SU-DHL-6 (cell line): ENCODE results near the gene ILRUN.

Experiments used
- H2AFZ ChIP-seq: fragments of 200-600 bp; sonication (generic); 2 replicates; pipeline ENCODE4 v1.6.1; 2014; ENCODE audit warnings: low read depth, mild to moderate bottlenecking, moderate library complexity, mixed read lengths, antibody characterized with exemption, low read length; ENCODE audit not compliant: severe bottlenecking
- H3F3A ChIP-seq: fragments of 200-600 bp; shearing (Covaris generic); 2 replicates; pipeline ENCODE4 v1.6.0; 2016; ENCODE audit warnings: antibody characterized with exemption, mild to moderate bottlenecking; ENCODE audit not compliant: insufficient read depth
- H3K27ac ChIP-seq: fragments of 200-600 bp; sonication (generic); 2 replicates; pipeline ENCODE4 v1.5.1; 2016; ENCODE audit warnings: low read depth, mild to moderate bottlenecking, low read length, moderate library complexity, mixed read lengths
- H3K27me3 ChIP-seq: fragments of 200-600 bp; sonication (generic), shearing (Covaris generic); 2 replicates; pipeline ENCODE4 v1.6.0; 2014; ENCODE audit warnings: mild to moderate bottlenecking, low read length
- H3K36me3 ChIP-seq: fragments of 200-600 bp; sonication (generic); 2 replicates; pipeline ENCODE4 v1.6.1; 2014; ENCODE audit warnings: mild to moderate bottlenecking, low read length, mixed read lengths
- H3K4me2 ChIP-seq: fragments of 300-600, 200-600 bp; shearing (Covaris generic), sonication (generic); 2 replicates; pipeline ENCODE4 v1.6.0; 2014; ENCODE audit warnings: low read length, low read depth, mild to moderate bottlenecking; ENCODE audit not compliant: poor library complexity, severe bottlenecking
- H3K4me3 ChIP-seq: fragments of 200-600 bp; sonication (generic); 2 replicates; pipeline ENCODE4 v1.5.1; 2014; ENCODE audit warnings: antibody characterized with exemption, low read length, mild to moderate bottlenecking, mixed read lengths; ENCODE audit not compliant: insufficient read depth, poor library complexity, severe bottlenecking
- H3K79me2 ChIP-seq: fragments of 200-600 bp; sonication (generic); 2 replicates; pipeline ENCODE4 v1.6.1; 2014; ENCODE audit warnings: mild to moderate bottlenecking, low read length, moderate library complexity; ENCODE audit not compliant: insufficient read depth
- H3K9ac ChIP-seq: fragments of 200-600 bp; sonication (generic); 2 replicates; pipeline ENCODE4 v1.7.0; 2014; ENCODE audit warnings: mild to moderate bottlenecking, low read length
- H3K9me2 ChIP-seq: fragments of 200-600 bp; sonication (generic); replicated peaks from 2 replicates; pipeline ENCODE4 v1.6.1; 2014; ENCODE audit warnings: low read length; ENCODE audit not compliant: insufficient read depth
- H3K9me3 ChIP-seq: fragments of 200-600 bp; sonication (generic); 2 replicates; pipeline ENCODE4 v1.6.1; 2014; ENCODE audit warnings: low read length, mixed read lengths; ENCODE audit not compliant: insufficient read depth
- H4K20me1 ChIP-seq: fragments of 200-600 bp; sonication (generic); 2 replicates; pipeline ENCODE4 v1.6.1; 2014; ENCODE audit warnings: low read depth, mild to moderate bottlenecking, antibody characterized with exemption, low read length, moderate library complexity, mixed read lengths
- EZH2phosphoT487 ChIP-seq: fragments of 200-600 bp; sonication (generic), shearing (Covaris generic); conservative IDR thresholded peaks from 2 replicates; pipeline ENCODE4 v1.6.1; 2018; ENCODE audit warnings: mild to moderate bottlenecking, antibody characterized with exemption, low read length, moderate library complexity, mixed read lengths
- TF ChIP-seq, protein P1 (sequence below): fragments of 200-600 bp; sonication (generic); IDR thresholded peaks from one replicate; pipeline ENCODE4 v1.5.1; 2017; ENCODE audit warnings: antibody characterized with exemption, mild to moderate bottlenecking, low read length, moderate library complexity; ENCODE audit not compliant: insufficient read depth, poor library complexity, severe bottlenecking

The ILRUN gene

DNA sequence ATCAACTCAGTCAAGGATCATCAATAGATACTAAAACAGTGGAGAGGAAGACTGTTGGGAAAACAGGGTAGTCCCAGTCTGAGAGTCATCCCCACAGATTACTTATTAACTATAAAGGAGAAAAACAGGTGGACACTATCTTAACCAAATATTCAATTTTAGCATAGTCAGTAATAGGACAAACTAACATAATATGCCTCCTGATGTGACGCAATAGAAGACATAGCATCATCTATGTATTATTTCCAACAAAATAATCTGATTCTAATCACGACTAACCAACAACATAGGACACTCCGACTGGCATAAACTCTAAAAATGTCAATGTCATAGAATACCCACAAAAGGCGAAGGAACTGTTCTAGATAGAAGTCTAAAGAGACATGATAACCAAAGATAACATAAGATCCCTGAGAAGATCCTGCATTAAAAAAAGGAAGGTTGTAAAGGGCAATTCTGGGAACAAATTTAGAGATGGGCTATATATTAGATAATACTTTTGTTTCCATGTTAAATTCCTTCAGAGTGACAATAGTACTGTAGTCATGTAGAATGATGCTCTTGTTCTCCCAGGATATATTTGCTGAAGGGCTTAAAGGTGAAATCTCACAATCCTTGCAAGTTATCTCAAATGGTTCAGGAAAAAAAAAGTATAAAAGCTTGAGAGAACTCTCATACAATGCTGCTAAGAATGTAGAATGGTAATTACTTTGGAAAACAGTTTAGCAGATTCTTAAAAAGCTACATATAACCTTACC, 28.9 kb downstream of the ILRUN start:
- no peak overlapping the region for H3K27ac ChIP-seq
- H3K79me2 ChIP-seq: peaks cover 99% of the 10 kb centered on the region
- H3K4me2 ChIP-seq: no peak overlapping the region

DNA sequence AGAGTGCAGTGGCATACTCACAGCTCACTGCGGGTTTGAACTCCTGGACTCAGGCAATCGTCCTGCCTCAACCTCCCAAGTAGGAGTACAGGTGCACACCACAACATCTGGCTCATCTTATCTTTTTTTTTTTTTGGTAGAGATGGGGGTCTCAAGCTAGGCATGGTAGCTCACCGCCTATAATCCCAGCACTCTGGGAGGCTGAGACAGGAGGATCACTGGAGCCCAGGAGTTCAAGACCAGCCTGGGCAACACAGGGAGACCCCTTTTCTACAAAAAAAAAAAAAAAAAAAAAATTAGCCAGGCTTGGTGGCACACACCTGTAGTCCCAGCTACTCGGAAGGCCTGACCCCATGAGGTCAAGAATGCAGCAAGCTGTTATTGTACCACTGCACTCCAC, 31.5 kb downstream of the ILRUN start:
- Histone ChIP-seq H4K20me1 (peaks cover 12% of the 10 kb centered on the region), H3K27me3 (no peaks in the 10 kb centered on the region), H3K9ac (no peak overlapping the region), H3K27ac (no peak overlapping the region), H3K9me2 (no peaks in the 10 kb centered on the region), H3K4me3 (no peak overlapping the region), H3F3A (peaks cover 5% of the 10 kb centered on the region; the same call in 1 of the 2 replicates), H3K36me3 (no peaks in the 10 kb centered on the region), H3K9me3 (no peaks in the 10 kb centered on the region), H3K4me2 (no peak overlapping the region), H3K79me2 (peaks cover 93% of the 10 kb centered on the region), H2AFZ (no peak overlapping the region)
- TF ChIP-seq, protein P1, sequence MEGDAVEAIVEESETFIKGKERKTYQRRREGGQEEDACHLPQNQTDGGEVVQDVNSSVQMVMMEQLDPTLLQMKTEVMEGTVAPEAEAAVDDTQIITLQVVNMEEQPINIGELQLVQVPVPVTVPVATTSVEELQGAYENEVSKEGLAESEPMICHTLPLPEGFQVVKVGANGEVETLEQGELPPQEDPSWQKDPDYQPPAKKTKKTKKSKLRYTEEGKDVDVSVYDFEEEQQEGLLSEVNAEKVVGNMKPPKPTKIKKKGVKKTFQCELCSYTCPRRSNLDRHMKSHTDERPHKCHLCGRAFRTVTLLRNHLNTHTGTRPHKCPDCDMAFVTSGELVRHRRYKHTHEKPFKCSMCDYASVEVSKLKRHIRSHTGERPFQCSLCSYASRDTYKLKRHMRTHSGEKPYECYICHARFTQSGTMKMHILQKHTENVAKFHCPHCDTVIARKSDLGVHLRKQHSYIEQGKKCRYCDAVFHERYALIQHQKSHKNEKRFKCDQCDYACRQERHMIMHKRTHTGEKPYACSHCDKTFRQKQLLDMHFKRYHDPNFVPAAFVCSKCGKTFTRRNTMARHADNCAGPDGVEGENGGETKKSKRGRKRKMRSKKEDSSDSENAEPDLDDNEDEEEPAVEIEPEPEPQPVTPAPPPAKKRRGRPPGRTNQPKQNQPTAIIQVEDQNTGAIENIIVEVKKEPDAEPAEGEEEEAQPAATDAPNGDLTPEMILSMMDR: no peak
- TF ChIP-seq EZH2phosphoT487: no peak

More for the DNA sequence above, 28.9 kb downstream of the ILRUN start:
- Histone ChIP-seq H3K9ac (no peak overlapping the region), H4K20me1 (peaks cover 12% of the 10 kb centered on the region), H3K9me2 (no peaks in the 10 kb centered on the region), H2AFZ (no peak overlapping the region), H3F3A (peaks cover 7% of the 10 kb centered on the region; the same call in 1 of the 2 replicates), H3K4me3 (no peak overlapping the region), H3K27me3 (no peaks in the 10 kb centered on the region), H3K9me3 (no peaks in the 10 kb centered on the region), H3K36me3 (no peaks in the 10 kb centered on the region)
- TF ChIP-seq, protein P1: no peak
- TF ChIP-seq EZH2phosphoT487: no peak

DNA sequence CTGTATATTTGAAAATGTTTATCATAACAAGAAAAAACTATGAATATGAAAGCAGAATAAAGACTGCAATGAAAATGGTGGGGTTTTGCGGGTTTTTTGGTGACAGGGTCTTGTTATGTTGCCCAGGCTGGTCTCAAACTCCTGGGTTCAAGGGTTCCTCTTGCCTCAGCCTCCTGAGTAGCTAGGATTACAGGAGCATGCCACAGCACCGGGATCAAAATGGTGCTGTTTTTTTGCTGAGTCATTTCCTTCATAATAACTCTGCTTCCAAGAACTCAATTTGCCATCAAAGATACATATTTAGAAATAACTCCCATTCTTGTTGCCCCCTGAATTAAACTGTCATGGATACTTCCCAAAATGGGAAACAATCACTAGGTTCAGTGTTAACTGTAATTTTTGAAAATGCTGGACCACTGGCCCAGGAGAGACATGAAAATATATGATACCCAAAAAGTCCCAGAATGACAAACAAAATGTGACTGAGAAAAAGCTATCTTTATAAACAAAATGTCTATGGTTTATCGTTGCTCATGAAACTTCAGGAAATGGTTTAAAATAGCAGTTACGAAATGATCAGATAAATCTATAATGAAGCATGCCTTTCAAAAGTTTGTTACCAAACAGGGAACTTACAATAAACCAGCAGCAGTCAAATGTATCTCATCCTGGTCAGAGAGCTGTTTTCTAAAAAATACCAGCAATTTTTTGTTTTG, 32.2 kb downstream of the ILRUN start:
- Histone ChIP-seq H4K20me1 (peaks cover 12% of the 10 kb centered on the region), H3K9ac (no peak overlapping the region), H3K27me3 (no peaks in the 10 kb centered on the region), H2AFZ (no peak overlapping the region), H3K4me3 (no peak overlapping the region), H3K36me3 (no peaks in the 10 kb centered on the region), H3K9me3 (no peaks in the 10 kb centered on the region), H3K4me2 (no peak overlapping the region), H3K27ac (no peak overlapping the region), H3F3A (peaks cover 5% of the 10 kb centered on the region; the same call in 1 of the 2 replicates), H3K9me2 (no peaks in the 10 kb centered on the region), H3K79me2 (peaks cover 91% of the 10 kb centered on the region)
- no peak for TF ChIP-seq EZH2phosphoT487
- TF ChIP-seq, protein P1: no peak
